RWPE2 (cell line): ENCODE measurements around the gene ZNF823.

Experiments used
- ATAC-seq: fragments of 200-7000 bp; cut with Tn5 transposase; 3 replicates; pipeline ENCODE4 v1.9.1; 2021; ENCODE audit warnings: low read depth
- DNase-seq: peaks from one replicate; pipeline ENCODE4 v3.0.0-alpha.2; 2020; ENCODE audit warnings: low spot score
- H3K27ac ChIP-seq: fragments of 450-650 bp; 2 replicates; pipeline ENCODE4 v1.5.1; 2017; ENCODE audit warnings: mild to moderate bottlenecking; ENCODE audit not compliant: poor library complexity, severe bottlenecking
- H3K27me3 ChIP-seq: fragments of 250-450 bp; sonication (Bioruptor Pico); 2 replicates; pipeline ENCODE4 v1.5.1; 2021; ENCODE audit warnings: mild to moderate bottlenecking, moderate library complexity; ENCODE audit not compliant: insufficient read depth, poor library complexity, severe bottlenecking
- H3K36me3 ChIP-seq: fragments of 250-450 bp; sonication (Bioruptor Pico); 2 replicates; pipeline ENCODE4 v1.5.1; 2020; ENCODE audit warnings: low read depth, mild to moderate bottlenecking, moderate library complexity
- H3K4me1 ChIP-seq: fragments of 250-450 bp; sonication (Bioruptor Pico); 2 replicates; pipeline ENCODE4 v1.5.1; 2021; ENCODE audit warnings: mild to moderate bottlenecking, moderate library complexity; ENCODE audit not compliant: insufficient read depth, poor library complexity, severe bottlenecking
- H3K4me3 ChIP-seq: fragments of 250-450 bp; sonication (Bioruptor Pico); 2 replicates; pipeline ENCODE4 v1.5.1; 2021; ENCODE audit warnings: mild to moderate bottlenecking, moderate library complexity; ENCODE audit not compliant: severe bottlenecking
- H3K9me3 ChIP-seq: fragments of 250-450 bp; sonication (Bioruptor Pico); 2 replicates; pipeline ENCODE4 v1.5.1; 2021; ENCODE audit warnings: mild to moderate bottlenecking, moderate library complexity; ENCODE audit not compliant: severe bottlenecking
- CTCF ChIP-seq: fragments of 450-650 bp; IDR thresholded peaks from one replicate; pipeline ENCODE4 v1.5.1; 2017; ENCODE audit warnings: mild to moderate bottlenecking, moderate library complexity; ENCODE audit not compliant: poor library complexity, severe bottlenecking

The ZNF823 gene

GRCh38 chr19:11729586-11729985, 9.2 kb downstream of the ZNF823 start:
- Histone ChIP-seq H3K27ac (no peak overlapping the region), H3K27me3 (no peaks in the 10 kb centered on the region), H3K9me3 (peaks cover 6% of the 10 kb centered on the region), H3K36me3 (peaks cover 15% of the 10 kb centered on the region), H3K4me1 (peaks cover 4% of the 10 kb centered on the region), H3K4me3 (no peak overlapping the region)
- TF ChIP-seq CTCF: no peak
- ATAC-seq (no peak), DNase-seq (no peak)

- Histone ChIP-seq H3K27ac (no peak overlapping the region), H3K27me3 (no peaks in the 10 kb centered on the region), H3K9me3 (peaks cover 29% of the 10 kb centered on the region), H3K4me1 (no peaks in the 10 kb centered on the region), H3K4me3 (no peak overlapping the region), H3K36me3 (peaks cover 43% of the 10 kb centered on the region)
- ATAC-seq (no peak), DNase-seq (no peak)
- no peak for TF ChIP-seq CTCF
These were observed 16.3 kb downstream of the ZNF823 start for GRCh38 chr19:11722414-11722813.

DNA sequence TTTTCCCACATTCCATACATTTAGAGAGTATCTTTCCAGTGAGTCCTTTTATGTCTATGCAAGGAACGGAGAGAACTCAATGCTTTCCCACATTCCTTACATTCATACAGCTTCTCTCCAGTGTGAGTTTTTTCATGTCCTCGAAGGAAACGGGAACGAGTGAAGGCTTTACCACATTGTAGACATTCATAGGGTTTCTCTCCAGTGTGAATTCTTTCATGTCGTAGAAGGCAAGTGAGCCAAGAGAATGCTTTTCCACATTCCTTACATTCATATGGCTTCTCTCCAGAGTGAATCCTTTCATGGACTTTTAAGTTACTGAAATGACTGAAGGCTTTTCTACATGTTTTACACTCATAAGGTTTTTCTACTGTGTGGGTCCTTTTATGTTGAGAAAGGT, 17.1 kb downstream of the ZNF823 start:
- TF ChIP-seq CTCF: no peak
- no peak for DNase-seq
- Histone ChIP-seq H3K27me3 (no peaks in the 10 kb centered on the region), H3K4me1 (no peaks in the 10 kb centered on the region), H3K9me3 (peaks cover 29% of the 10 kb centered on the region), H3K36me3 (peaks cover 43% of the 10 kb centered on the region), H3K4me3 (no peak overlapping the region), H3K27ac (no peak overlapping the region)
- no peak for ATAC-seq

DNA sequence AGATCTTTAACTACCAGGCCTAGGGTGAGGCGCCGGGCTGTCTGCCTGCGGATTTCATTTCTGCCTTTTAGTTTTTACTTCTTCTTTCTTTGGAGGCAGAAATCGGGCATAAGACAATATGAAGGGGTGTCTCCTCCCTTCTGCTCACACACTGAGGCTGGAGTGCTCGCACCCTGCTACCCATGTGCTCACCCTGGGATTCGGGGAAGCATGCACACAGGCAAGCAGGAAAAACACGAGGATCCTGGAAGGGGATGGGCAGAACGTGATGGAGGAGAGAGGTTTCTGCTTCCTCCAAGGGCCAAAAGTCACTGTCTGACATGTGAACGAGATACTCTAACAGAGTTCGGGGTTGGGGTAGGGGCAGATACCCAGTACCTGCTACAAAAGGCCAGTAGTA, 28.4 kb downstream of the ZNF823 start:
- H3K4me1 ChIP-seq: no peaks in the 10 kb centered on the region
- ATAC-seq: no peak

GRCh38 chr19:11708457-11708856, 30.3 kb downstream of the ZNF823 start:
- H3K36me3 ChIP-seq: no peaks in the 10 kb centered on the region
- ATAC-seq (no peak), DNase-seq (no peak)
- H3K4me1 ChIP-seq: no peaks in the 10 kb centered on the region
- no peak overlapping the region for H3K27ac ChIP-seq
- no peak for TF ChIP-seq CTCF
- no peak overlapping the region for H3K4me3 ChIP-seq
- H3K27me3 ChIP-seq: no peaks in the 10 kb centered on the region
- no peaks in the 10 kb centered on the region for H3K9me3 ChIP-seq

More for the DNA sequence above, 28.4 kb downstream of the ZNF823 start:
- no peak overlapping the region for H3K4me3 ChIP-seq
- no peak for TF ChIP-seq CTCF
- no peaks in the 10 kb centered on the region for H3K9me3 ChIP-seq
- no peaks in the 10 kb centered on the region for H3K36me3 ChIP-seq
- H3K27me3 ChIP-seq: no peaks in the 10 kb centered on the region
- DNase-seq: no peak
- no peak overlapping the region for H3K27ac ChIP-seq
